ENCODE results near the gene CORO2A.

CORO2A gene

DNA sequence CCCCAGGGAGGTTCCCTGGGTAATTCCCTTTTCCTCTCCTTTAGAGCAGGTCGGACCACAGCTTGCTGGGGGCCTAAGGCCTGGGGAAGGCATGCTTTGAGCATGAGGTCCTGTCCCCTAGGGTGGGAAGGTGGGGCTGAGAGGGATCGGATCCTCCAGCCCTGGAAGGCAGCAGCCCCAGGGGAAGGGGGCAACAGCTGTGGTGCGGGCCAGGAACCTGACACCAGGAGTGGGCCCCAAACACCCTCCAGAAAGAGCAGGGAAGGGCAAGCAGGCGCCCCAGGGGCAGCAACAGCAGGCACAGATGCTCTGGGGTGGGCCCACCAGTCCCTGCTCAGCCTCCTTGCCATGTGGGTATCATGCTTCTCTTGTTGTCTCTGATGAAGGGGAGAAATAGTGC, 3.2 kb upstream of the CORO2A start:
- in situ Hi-C loops (cut with MboI; ENCODE audit: low pct_unique_long_range_greater_than_20kb, low sequenced_read_pairs): no loop called here

DNA sequence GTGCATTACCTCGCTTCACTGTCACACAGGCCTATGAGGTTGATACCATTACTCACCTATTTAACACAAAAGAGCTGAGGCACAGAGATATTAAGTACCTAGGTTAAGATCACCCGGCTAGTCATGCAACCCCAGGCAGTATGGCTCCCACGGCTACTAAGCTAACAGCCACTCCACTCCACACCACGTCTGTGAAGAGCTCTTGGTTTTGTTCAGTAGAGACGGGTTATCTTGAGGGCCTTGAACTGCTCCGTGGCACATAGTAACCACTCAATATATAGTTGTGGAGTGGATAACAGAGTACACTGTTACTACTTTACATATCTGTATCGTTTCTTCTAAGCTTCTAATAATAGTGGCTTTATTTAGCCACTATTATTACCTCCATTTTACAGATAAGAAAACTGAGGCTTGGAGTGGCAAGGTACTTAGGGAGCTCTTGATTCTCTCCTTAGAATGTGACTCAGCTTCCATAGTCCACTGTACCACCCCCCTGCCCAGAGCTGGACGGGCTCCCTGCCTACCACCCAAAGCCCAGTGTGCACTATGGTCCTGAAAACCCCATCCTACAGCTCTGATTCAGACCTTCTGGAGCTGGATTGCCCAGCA, 1.0 kb upstream of the CORO2A start:
- no peak for DNase-seq
- in situ Hi-C loops (cut with MboI; ENCODE audit: low pct_unique_long_range_greater_than_20kb, low sequenced_read_pairs): no loop called here

More for the DNA sequence above, 3.2 kb upstream of the CORO2A start:
- no peak for DNase-seq

DNA sequence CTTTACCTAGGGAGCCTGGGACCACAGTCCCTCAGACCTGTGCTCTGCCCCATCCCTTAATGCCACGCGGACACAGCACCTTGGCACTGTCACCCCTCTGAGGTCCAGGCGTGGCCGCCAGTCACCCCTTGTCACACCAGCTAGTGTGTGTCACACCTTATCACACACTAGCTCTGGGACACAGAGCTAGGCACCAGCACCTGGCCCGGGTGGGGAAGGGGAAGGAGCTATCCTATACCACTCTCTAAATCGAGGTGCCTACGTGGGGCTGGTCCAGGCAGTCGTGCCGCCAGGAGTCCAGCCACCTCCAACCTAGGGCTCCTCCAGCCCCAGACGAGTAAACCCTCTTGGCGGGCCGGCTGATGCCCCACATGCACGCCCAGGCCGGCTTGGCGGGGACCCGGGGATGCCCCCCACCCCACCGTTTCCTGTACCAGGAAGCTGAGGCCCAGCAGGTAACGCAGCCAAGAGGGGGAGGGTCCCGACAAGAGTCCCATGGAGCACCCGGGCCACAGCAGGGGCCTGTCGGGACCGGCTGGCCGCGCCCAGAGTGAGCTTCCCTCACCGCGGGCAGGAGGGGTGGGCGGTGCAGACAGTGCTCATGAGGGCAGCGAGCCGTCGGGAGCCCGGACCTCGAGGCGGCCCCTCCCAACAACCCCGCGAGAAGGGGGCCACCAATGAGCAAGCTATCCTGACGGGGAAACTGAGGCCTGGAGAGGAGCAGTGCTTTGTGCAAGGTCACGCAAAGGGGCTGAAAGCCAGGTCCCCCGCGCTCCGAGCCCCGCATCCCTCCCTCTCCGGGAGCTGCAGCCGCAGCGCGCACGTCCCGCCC, 550 bp downstream of the CORO2A start:
- DNase-seq: peak; percentile 36
- in situ Hi-C loops (cut with MboI; ENCODE audit: low pct_unique_long_range_greater_than_20kb, low sequenced_read_pairs): no loop called here

DNA sequence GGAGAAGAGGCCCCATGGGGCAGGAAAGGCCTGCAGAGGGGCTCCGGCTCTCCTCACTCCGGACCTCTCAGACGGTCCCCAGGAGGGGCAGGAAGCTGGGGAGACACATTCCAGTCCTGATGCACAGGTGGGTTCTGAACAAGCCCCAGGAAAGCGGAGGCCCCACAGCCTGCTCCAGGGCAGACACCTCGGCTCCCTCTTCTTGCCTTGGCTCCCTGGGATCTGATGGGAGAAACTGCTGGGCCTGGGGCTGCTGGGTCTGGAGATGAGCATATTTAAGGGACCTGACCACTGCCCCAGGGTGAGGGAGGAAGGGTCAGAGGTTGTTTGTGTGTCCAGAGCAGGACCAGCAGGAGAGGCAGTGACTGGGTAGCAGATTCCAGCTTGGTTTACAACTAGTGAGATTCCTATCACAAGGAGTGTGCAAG, 1.2 kb downstream of the CORO2A start:
- in situ Hi-C loops (cut with MboI; ENCODE audit: low pct_unique_long_range_greater_than_20kb, low sequenced_read_pairs): no loop called here
- DNase-seq: no peak

DNA sequence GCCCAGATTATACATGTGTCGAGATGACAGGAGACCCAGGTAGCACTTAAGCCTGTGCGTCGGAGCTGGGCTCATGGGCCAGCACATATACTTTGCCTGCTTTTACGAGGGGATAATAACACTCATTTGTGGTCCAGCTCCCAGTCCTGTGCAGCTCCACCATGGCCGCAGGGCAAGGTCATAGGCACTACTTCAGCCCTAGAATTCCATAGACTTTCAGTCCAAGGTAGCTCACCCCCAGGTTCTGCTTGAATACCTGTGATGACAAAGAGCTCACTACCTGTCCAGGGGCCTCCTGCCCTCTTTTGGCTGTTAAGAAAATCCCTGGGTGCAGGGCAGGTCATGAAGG, 1.7 kb downstream of the CORO2A start:
- in situ Hi-C loops (cut with MboI; ENCODE audit: low pct_unique_long_range_greater_than_20kb, low sequenced_read_pairs): no loop called here
- DNase-seq: no peak

DNA sequence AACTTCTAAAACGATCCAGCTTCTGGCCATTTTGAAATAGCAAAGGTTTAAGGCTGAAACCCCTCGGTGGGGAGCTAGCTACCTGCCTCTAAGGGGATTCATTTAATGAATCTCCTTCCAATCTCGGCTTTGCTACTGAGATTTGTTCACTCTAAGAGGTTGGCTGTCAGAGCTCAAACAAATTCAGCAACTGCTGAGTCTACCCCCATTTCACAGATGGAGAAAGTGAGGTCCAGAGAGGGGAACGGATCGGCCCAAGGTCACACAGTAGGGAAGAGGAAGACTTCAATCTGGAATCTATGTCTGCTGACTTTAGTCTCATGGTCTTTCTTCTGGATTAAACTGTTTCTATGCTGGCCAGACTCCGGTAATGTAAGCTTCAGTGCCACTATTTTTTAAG, 3.0 kb downstream of the CORO2A start:
- in situ Hi-C loops (cut with MboI; ENCODE audit: low pct_unique_long_range_greater_than_20kb, low sequenced_read_pairs): no loop called here
- DNase-seq: no peak

DNA sequence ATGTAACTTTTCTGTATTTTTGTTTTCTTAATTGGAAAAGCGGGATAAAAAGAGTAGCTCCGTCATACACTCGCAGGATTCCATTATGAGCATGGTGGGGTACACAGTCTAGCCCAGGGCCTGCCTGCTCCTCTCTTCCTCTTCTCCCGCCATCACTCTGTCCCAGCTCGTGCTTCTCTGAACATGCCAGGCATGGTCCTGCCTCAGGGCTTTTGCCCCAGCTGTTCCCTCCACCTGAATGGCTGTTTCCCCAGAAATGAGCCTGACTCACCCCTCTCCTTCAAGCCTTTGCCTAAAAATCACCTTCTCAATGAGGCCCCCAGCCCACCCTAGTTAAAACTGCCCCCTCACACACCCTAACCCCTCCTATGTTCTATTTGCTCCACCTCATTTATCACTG, 4.5 kb downstream of the CORO2A start:
- in situ Hi-C loops (cut with MboI; ENCODE audit: low pct_unique_long_range_greater_than_20kb, low sequenced_read_pairs): no loop called here
- no peak for DNase-seq

DNA sequence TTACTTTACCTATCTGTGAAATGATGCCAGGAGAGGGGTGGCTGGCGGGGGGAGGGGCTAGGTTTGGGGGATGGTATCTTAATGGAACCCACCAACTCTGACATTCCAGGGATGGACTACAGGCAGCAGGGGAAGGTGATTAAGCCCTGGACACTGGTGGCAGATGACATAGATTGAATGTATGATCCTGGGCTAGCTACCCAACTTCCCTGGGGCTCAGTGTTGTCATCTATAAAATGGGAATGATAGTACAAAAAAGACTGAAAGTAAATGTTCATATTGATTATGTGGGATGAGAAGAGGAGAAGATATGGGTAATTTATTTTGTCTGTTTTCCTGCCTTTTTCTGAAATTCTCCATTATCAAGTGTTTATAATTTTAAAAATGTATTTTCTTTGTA, 6.2 kb downstream of the CORO2A start:
- DNase-seq: no peak
- in situ Hi-C loops (cut with MboI; ENCODE audit: low pct_unique_long_range_greater_than_20kb, low sequenced_read_pairs): no loop called here

DNA sequence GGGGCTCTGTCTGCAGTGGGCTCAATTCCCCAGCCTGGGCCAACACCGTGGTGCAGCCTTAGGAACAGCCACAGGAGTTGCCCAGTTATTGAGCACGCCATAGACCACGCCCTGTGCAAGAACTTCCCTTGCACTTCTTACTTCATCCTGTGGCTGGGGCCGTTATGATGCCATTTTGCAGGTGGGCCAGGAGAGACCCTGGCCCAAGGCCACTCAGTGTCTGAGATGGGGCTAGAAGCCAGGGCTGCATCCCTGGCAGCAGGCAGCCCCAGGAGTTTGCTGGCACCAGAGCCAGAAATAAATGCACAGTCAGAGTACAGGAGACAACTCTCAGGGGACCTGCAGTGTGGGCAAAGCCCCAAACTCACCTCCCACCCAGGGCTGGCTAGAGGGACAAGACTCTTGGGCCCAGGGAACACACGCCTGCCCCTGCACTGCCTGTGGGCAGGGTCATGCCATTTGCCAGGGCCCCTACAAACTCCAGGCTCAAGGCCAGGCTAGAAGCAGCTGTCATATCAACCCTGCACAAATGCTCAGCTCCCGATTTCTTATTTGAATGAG, 6.7 kb downstream of the CORO2A start:
- no peak for DNase-seq
- in situ Hi-C loops (cut with MboI; ENCODE audit: low pct_unique_long_range_greater_than_20kb, low sequenced_read_pairs): no loop called here

DNA sequence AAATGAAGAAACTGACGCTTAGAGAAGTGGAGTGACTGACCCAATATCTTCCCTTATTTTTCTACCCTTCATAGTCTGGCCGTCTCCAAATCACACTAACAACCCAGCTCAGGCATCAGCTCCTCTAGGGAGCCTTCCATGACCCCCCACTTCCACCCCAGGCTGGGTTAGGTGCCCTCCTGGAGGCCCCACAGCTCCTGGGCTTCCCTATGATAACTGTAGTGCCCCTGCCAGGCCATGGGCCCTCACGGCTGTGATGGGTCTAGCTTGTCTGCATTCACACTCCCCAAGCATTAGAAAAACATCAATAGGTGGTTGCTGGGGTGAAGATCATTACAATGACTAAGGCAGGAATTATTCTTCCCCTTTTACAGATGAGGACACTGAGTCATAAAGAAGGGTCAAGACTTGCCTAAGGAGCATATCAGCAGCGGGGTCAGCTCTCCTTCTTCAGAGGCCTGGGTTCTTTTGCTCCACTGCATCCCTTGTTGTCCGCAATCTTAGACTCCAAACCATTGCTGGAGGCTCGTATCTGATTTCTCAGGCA, 7.3 kb downstream of the CORO2A start:
- in situ Hi-C loops (cut with MboI; ENCODE audit: low pct_unique_long_range_greater_than_20kb, low sequenced_read_pairs): no loop called here
- DNase-seq: no peak

DNA sequence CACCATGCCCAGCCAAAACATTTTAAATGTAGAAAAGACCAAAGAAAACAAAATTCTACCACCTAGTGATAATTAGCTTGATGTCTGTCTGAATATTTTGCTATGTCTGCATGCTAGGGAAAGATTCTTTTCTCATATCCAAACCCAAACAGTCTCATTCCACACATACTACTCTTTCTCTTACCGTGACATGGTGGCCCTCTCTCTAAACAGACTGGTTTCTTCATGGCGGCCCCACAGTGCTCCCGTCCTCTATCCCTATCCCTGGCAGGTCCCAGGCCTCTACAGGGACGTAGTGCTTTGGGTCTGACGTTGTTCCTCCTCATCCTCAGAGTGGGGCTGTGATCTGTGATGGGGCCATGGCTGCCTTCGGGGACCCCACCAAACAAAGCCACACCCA, 8.1 kb downstream of the CORO2A start:
- in situ Hi-C loops (cut with MboI; ENCODE audit: low pct_unique_long_range_greater_than_20kb, low sequenced_read_pairs): no loop called here

DNA sequence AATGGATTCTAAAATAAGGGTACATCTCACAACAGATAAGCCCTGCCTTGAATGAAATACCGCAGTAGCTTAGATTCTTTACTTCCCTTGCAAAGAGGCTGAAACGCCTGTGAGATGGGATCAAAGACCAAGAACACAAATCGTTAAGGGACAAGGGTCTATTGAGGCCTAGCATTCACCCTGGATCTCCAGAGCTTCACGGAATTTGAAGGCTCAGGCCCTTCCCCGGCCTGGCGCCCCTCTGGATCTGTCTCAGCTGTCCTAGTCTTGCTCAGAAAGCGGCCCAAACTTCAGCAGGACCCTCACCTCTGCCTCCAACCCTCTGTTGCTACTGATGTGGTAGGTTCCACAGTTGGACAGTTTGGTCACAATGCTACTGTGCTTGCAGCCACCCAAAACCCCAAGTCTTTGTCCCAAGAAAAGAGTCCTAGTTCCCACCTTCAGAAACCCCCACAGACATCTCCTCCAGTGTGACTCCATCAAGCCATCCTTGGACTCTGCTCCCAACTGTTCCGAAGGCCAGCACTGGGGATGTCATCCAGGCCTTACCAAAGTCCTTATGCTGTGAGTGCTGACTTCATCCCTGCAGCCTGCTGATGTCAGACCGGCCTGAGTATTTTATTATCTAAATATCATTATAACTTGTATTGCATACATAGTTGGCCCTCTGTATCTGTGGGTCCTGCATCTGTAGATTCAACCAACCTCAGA, 9.4 kb downstream of the CORO2A start:
- in situ Hi-C loops (cut with MboI; ENCODE audit: low pct_unique_long_range_greater_than_20kb, low sequenced_read_pairs): no loop called here
- no peak for DNase-seq

More for the DNA sequence above, 8.1 kb downstream of the CORO2A start:
- DNase-seq: no peak

DNA sequence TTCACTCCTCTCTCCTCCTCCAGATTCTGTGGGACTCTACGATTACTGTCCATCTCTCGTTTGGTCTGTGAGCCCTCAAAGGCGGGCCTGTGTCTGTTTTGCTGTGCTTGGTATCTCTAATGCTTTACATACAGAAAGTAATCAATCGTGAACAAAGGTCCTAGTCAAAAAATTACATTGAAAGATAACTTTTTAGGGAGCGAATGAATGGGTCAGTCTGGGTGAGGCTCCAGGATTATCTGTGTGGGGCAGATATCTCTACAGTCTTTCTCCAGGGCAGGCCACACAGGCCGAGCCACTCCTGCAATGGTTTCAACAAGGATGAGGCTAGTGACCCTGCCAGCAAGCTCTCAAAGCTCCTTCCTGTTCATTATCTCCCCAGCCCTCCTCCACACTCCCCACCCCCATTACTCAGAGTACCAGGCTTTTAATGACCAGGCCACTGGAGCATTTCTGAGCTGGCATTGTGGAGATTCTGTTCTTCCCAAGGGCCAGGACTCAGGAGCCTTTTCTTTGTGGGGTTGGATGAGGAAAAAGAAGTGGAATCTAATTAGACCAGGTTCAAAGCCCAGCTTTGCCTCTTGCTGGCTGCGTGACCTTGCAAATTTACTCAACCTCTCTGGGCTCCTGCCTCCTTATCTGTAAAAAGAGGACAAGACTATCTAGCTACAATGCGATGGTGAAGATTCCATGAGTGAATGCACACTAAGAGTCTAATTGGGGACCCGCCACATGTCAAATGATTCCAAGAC, 10.2 kb downstream of the CORO2A start:
- DNase-seq: no peak
- in situ Hi-C loops (cut with MboI; ENCODE audit: low pct_unique_long_range_greater_than_20kb, low sequenced_read_pairs): no loop called here

DNA sequence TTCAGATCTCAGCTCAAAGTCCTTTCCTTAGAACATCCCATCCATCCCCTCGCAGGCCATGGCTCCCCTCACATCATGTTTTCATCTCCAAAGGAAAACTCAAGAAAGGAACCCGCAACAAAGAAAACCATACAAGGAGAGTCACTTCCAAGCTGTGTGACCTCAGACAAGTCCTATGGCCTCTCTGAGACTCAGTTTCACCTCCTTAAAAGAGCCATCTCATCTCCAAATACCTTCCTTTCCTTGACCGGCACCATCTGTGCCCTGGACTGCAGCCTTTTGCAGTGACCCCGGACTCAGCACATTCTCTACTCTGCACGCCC, 10.7 kb downstream of the CORO2A start:
- in situ Hi-C loops (cut with MboI; ENCODE audit: low pct_unique_long_range_greater_than_20kb, low sequenced_read_pairs): no loop called here
- DNase-seq: no peak

DNA sequence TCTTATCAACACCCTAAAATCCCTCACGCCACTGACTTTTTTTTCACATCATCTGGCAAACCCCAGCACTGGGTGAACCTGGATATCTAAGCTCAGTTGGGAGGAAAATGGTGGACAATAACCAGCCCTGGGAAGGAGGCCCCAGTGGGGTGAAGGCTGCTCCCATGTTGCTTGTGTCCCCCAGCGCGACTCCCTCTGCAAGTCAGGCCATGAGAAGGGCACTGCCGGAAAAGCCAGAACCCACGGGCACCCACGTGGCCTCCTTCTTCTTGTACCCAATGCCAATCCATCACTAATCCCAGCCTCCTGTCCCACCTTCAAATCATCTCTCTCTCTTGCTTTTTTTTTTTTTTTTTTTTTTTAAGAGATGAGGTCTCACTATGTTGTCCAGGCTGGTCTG, 11.4 kb downstream of the CORO2A start:
- no peak for DNase-seq
- in situ Hi-C loops (cut with MboI; ENCODE audit: low pct_unique_long_range_greater_than_20kb, low sequenced_read_pairs): no loop called here

DNA sequence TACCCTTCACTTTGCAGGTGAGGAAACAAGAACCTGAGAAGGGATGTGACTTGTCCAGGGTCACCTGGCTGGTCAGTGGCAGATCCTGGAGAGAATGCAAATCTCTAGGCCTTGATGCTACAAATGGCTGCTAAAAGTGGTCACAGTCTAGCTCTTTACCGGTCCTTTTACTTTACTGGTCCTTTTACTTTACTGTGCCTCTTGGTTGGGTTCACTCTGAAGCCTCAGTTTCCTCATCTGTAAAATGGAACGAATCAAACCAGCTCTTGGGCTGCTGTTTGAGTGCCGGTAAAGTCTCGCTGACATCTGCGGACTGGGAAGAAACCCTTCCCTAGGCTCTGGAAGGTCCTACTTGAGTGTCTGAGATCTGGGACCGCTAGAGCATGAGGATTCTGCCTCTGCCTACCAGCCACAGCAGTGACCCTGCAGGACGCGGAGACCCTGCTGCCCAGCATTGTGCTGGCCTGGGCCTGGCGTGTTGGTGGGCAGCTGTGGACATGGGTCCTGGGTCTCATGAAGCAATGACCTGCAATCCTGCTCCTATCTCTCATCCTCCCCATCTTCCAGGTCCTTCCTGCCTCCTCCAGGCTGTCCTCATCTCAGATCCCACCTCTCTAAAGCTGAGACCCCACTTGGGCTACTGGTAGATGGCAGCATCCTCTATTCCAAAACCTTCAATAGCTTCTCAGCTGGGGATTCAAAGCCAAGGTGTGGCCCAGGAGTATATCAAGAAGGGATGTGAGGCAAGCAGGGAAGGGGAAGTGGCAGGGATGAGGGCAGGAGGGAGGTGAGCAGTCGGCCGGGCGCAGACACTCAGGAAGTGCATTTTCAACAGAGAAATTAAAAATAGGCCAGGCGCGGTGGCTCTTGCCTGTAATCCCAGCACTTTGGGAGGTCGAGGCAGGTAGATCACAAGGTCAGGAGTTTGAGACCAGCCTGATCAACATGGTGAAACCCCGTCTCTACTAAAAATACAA, 13.3 kb downstream of the CORO2A start:
- peak; percentile 56 for DNase-seq
- in situ Hi-C loops (cut with MboI; ENCODE audit: low pct_unique_long_range_greater_than_20kb, low sequenced_read_pairs): no loop called here

DNA sequence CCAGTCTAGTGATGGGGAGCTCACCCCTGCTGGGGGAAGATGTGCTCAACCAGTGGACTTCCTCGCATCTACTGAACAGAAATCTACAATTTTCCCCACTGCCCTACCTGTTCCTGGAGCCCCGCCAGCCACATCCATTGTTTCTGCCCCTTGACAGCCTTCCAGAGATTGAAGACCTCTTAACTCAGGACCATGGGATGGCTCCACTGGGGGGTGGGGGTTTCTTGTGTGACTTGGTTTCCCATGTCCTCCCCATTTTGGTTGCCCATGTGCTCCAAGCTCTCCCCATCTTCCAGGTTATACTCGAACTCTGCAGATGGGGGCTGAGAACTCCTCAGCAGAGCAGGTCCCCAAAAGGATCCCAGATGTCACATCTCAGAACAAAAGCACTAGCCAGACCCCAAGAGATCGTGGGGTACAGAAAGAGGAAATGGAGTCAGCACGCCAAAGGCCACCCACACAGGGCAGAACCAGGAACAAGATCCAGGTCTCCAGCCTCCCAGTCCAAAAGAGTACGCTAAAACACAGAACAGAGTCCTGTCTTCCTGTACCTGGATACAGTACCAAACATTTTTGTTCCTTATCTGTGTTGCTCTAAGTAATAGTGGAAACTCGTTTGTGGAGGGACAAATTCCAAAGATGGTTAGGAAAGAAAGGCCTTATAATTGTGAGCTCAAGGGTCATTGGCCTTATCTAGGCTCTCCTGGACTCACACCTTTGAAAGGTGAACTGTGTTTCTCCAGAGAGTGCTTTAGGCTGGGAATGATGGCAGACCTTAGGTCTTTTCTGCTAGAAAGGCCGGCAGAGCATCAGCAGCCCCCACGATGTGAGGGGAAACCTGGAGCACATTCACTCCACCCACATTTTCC, 15.8 kb downstream of the CORO2A start:
- DNase-seq: no peak
- in situ Hi-C loops (cut with MboI; ENCODE audit: low pct_unique_long_range_greater_than_20kb, low sequenced_read_pairs): no loop called here
